ENCODE data around the gene KHDRBS1.

GRCh38 chr1:31989964-31990363, 23.7 kb upstream of the KHDRBS1 start:
- no peak for TF ChIP-seq JUND (IDR thresholded peaks at IDR 0.05)
- no peak for TF ChIP-seq CTCF (IDR thresholded peaks at IDR 0.05; ENCODE audit: low read depth, low read length, missing input control)
- no peak for TF ChIP-seq FOXA2 (IDR thresholded peaks at IDR 0.05)
- TF ChIP-seq NR2F2 (IDR thresholded peaks at IDR 0.05): no peak
- TF ChIP-seq HNF4G (IDR thresholded peaks at IDR 0.05): no peak
- no peak for TF ChIP-seq GABPA (IDR thresholded peaks at IDR 0.05 in 1 of 2, conservative IDR thresholded peaks at IDR 0.05 in 1 of 2)
- TF ChIP-seq TAF1 (conservative IDR thresholded peaks at IDR 0.05): no peak
- no peak for TF ChIP-seq REST (IDR thresholded peaks at IDR 0.05)
- TF ChIP-seq SP1 (IDR thresholded peaks at IDR 0.05): no peak
- TF ChIP-seq YY1 (IDR thresholded peaks at IDR 0.05): no peak
- TF ChIP-seq MAX (IDR thresholded peaks at IDR 0.05): no peak

All from liver (tissue), 3 donors.